Skin of body (tissue), 2 donors: ENCODE measurements around the gene SIK2. TPM values are rescaled to one million over a fixed set of nuclear protein-coding genes. Genes with fewer than 3 reads are reported as not detected.
"Not testable (repeated sequence)": the region's sequence is repeated elsewhere in the genome, so short reads cannot be mapped to it uniquely, and the experiment has no call there.

Experiments used
- DNase-seq: peaks from one replicate; lab custom pipeline; 2025; lab: John Stamatoyannopoulos, UW
- total RNA-seq: library from RNA; depleted of rRNA; stranded (reverse); fragments of >200 nt; gene quantifications from one replicate; pipeline ENCODE4 v1.2.3, GENCODE V29; 2014

SIK2 gene
- total RNA-seq, 1 donor from 2014 or later, result 20.7 TPM

DNA sequence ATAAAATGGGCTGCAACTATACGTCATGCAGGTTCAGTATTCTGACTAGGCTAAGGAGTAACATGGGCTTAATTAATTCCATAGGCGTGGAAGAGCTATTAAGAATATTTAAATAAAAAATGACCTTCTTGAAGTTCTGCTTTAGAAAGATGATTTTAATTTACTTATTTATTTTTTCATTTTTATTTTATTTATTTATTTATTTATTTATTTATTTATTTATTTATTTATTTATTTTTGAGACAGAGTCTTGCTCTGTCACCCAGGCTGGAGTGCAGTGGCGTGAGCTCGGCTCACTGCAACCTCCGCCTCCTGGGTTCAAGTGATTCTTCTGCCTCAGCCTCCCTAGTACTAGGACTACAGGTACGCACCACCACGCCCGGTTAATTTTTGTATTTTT is 55.7 kb downstream of the SIK2 start:
- DNase-seq, result not testable (repeated sequence)

DNA sequence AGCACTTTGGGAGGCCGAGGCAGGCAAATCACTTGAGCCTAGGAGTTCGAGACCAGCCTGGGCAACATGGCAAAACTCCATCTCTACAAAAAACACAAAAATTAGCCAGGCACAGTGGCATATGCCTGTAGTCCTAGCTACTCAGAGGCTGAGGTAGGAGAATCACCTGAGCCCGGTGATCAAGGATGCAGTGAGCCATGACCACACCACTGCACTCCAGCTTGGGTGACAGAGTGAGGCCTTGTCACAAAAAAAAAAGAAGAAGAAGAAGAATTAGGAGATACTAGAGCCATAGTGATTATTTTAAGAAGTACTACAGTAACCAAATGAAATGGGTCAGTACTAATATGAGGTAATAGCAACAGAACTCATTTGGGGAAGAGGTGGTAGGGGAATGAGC is 56.2 kb downstream of the SIK2 start:
- not testable (repeated sequence) for DNase-seq

DNA sequence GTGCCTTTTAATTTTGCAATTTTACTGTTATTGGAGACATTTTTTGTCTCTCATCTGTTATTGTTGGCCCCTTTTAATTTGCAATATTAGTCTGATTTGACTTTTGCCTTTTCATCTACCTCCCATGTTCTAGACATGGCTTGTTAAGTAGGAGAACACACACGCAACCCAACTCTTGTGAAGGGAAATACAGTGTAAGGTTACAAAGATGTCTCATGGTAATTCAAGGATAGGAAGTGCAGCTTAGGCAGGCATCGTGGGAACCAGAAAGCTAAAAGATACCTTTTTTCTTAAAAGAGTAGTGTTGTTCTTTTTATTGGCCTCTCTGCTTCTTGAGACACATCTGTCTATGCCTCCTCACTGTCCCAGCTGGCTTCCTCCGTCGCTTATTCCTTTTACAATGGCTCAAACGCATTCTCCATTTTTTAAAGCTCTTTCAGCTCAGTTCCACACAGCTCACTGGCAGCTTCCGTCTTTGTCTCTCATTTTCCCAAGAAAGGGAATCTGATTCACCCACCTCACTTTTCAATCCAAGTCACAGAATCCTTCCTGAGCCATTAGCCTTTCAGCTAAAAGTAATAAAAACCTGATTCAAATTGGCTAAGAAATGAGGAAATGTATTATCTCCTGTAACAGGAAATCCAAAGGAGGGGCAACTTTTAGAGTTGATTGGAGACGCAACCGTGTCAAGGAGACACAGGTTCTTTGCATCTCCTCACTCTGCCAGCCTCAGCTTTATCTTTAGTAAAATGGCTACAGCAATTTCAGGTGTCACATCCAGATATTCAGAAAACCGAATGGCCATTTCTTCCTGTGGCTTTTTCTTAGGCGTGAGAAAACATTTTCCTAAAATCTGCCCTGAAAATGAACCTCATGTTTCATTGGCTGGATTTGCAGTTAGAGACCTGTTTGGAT is 57.2 kb downstream of the SIK2 start:
- no peak for DNase-seq

DNA sequence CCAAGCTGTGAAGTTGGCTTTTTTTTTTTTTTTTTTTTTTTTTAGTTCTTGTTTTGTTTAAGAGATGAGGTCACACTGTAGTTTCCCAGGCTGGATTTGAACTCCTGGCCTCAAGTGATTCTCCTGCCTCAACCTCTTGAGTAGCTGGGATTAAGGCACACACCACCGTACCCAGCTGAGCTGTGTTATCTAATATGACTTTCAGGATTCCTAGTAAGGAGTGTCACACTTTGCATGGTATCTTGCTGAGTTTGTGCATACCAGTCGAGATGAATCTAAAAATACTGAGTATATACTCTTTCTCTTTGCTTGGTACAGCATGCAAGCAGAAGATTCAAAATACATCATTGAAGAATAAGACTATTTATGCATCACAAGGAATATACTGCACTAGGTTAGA is 58.6 kb downstream of the SIK2 start:
- no peak for DNase-seq

- DNase-seq, result no peak
Measured at GRCh38 chr11:111663820-111664219, 61.6 kb downstream of the SIK2 start.

- no peak for DNase-seq
Measured at GRCh38 chr11:111665777-111666176, 63.5 kb downstream of the SIK2 start.

GRCh38 chr11:111668980-111669379 is 66.7 kb downstream of the SIK2 start:
- no peak for DNase-seq

- DNase-seq, result no peak
Measured at GRCh38 chr11:111671383-111671782, 69.1 kb downstream of the SIK2 start.

- no peak for DNase-seq
Measured at GRCh38 chr11:111672949-111673348, 70.7 kb downstream of the SIK2 start.

DNA sequence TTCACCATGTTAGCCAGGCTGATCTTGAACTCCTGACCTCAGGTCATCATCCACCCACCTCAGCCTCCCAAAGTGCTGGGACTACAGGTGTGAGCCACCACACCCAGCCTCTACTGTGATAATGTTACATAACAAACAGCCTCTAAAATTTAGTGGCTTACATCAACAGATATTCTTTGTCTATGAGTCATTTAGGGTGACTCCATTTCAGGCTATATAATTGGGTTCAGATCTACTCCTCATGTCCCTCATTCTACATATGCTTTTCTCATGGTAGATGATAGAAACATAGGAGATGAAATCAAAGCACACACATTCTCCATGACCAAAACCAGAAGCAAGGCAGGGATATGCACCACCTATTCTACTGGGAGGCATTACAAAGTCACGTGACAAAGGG is 72.7 kb downstream of the SIK2 start:
- no peak for DNase-seq

- DNase-seq, result no peak
Measured at GRCh38 chr11:111675891-111676290, 73.6 kb downstream of the SIK2 start.

- DNase-seq, result no peak
Measured at GRCh38 chr11:111676878-111677585, 74.8 kb downstream of the SIK2 start.

DNA sequence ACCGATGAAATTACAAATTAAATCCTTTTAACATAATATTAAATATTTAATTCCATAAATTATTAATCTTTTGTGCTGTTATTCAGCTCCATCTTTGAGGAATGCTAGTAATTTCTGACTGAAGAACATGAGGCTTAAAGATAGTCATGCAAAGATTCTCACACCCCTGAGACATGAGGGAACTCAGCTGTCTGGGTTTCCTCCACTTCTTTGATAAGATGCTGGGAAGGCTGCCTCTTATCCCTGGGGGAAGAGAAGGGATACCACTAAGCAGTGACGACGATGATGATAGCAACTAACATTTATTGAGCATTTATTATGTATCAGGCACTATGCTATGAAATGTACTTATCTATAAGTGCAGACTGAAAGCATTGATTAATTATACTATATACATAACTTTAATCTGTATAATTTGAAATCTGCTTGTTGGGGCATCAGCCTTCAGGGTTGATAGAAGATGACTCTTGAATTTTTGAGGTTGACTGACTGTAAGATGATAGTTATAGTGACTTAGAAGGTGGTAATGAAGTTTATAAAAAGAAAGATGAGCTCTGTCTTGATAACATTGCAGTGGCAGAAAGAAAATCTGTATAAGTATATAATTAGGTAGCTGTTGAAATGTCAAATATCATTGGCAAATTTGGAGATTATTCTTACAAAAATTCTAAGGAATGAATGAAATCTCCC is 78.4 kb downstream of the SIK2 start:
- DNase-seq, result no peak

DNA sequence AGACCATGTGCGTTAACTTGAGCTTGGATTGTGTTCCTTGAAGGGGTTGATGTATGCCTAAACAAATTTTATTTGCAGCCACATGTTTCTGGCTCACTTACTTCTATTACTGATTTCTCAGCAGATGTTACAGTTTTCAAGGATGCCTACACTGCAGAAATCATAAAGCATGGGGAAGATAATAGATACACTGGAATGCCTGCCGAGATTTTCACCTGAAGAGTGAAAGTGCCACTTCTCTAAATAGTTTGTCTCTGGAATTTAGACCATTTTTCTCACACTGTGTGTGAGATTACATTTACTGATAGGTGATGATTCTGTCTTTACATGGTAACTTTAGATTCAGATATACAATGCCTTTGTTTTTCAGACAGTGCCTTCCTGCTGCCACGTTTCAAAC is 81.6 kb downstream of the SIK2 start:
- no peak for DNase-seq

GRCh38 chr11:111684251-111684650 is 82.0 kb downstream of the SIK2 start:
- no peak for DNase-seq

- no peak for DNase-seq
Measured at GRCh38 chr11:111688013-111688412, 85.8 kb downstream of the SIK2 start.

- no peak for DNase-seq
Measured at GRCh38 chr11:111691176-111691575, 88.9 kb downstream of the SIK2 start.

- DNase-seq, result no peak
Measured at GRCh38 chr11:111691741-111692140, 89.5 kb downstream of the SIK2 start.

GRCh38 chr11:111693224-111693937 is 91.1 kb downstream of the SIK2 start:
- DNase-seq, result no peak

GRCh38 chr11:111694851-111695250 is 92.6 kb downstream of the SIK2 start:
- no peak for DNase-seq

GRCh38 chr11:111696556-111696955 is 94.3 kb downstream of the SIK2 start:
- no peak for DNase-seq
